Measurements from ENCODE around the gene PRRC1. TPM values are rescaled to one million over a fixed set of nuclear protein-coding genes. Genes with fewer than 3 reads are reported as not detected.
"Not testable (repeated sequence)": the region's sequence is repeated elsewhere in the genome, so short reads cannot be mapped to it uniquely, and the experiment has no call there.

The PRRC1 gene
- total RNA-seq, 1 donor from 2014 or later: 56.9 TPM

- not testable (repeated sequence) for DNase-seq (ENCODE audit: low spot score)
- peaks cover 16% of the 10 kb centered on the region for H3K27me3 Mint-ChIP-seq (ENCODE audit: low read depth)
These were observed 52.0 kb downstream of the PRRC1 start for GRCh38 chr5:127569471-127569870.

DNA sequence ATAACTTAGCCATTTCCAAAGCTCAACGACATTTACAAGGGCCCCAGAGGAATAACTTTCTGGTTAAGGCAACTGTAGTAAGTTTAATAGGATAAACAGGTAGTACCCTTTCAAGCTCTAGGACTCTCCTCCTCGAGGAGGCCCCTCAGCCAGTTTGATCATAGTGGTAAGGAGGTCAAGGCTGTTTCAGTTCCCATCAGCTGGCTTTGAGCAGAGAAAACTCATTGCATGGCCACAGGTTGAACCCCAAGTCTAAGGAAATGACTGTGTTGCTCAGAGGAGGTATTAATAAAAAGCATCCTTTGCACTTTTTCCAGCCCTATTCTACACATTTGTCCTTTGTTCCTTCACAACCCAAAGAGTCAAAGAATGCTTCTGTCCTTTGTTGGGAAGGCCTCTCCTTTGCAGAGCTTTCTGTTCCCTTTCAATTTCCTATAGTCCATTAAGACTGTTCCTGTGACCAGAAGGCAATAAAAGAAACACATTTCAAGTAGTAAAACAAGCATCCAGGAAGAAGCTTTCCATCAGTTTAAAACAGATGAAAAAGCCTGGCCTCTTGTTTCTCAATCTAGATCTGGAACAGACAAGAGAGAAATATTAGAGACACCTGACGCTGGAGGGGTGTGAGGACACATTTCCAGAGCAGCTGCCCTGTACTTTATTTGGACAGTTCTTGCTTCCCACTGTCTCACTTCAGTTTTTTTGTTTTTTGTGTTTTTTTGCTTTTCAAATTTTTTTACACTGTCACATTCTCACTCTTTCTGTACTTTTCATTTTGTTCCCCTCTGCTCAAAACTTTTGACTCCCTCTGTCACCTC, 54.1 kb downstream of the PRRC1 start:
- H3K27me3 Mint-ChIP-seq (ENCODE audit: low read depth): peaks cover 8% of the 10 kb centered on the region
- peaks cover 20% of the 10 kb centered on the region for H3K9me3 Mint-ChIP-seq
- H3K4me3 Mint-ChIP-seq (ENCODE audit: low read depth): no peak overlapping the region
- H3K4me1 Mint-ChIP-seq (ENCODE audit: low read depth): peaks cover 3% of the 10 kb centered on the region
- no peaks in the 10 kb centered on the region for H3K36me3 Mint-ChIP-seq (ENCODE audit: low read depth)
- intact Hi-C loops (cut with micrococcal nuclease): no loop called here
- no peak overlapping the region for H3K27ac Mint-ChIP-seq
- no peak for DNase-seq (ENCODE audit: low spot score)

More at GRCh38 chr5:127569471-127569870, 52.0 kb downstream of the PRRC1 start:
- not testable (repeated sequence) for H3K9me3 Mint-ChIP-seq; H3K4me1 Mint-ChIP-seq (ENCODE audit: low read depth); H3K27ac Mint-ChIP-seq; H3K36me3 Mint-ChIP-seq (ENCODE audit: low read depth); H3K4me3 Mint-ChIP-seq (ENCODE audit: low read depth)
- intact Hi-C loops (cut with micrococcal nuclease): loop anchor here (10.0 kb wide), 2 partner anchors 515 to 1105 kb away; partner anchors contain the start of gene SLC12A2

DNA sequence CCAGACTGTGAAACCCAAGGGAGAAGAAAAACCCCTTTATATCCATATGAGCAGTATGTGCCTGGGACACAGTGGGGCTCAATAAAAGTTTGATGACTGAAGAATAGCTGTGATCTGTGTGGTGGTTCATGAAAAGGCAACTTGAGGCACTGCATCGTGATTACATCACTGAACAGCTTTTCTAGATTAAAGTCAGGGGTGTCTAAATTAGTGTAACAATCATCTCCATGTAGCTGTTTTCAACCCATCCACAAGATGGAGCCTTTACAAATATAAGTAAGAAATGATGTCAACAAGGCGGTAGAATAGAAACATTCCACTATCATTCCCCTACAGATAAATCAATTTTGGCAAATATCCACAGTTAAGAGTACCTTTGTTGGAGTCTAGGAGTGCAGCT, 55.5 kb downstream of the PRRC1 start:
- no peak overlapping the region for H3K4me3 Mint-ChIP-seq (ENCODE audit: low read depth)
- peaks cover 20% of the 10 kb centered on the region for H3K9me3 Mint-ChIP-seq
- no peaks in the 10 kb centered on the region for H3K36me3 Mint-ChIP-seq (ENCODE audit: low read depth)
- H3K4me1 Mint-ChIP-seq (ENCODE audit: low read depth): peaks cover 3% of the 10 kb centered on the region
- no peak overlapping the region for H3K27ac Mint-ChIP-seq
- DNase-seq (ENCODE audit: low spot score): no peak
- intact Hi-C loops (cut with micrococcal nuclease): no loop called here
- H3K27me3 Mint-ChIP-seq (ENCODE audit: low read depth): peaks cover 5% of the 10 kb centered on the region

DNA sequence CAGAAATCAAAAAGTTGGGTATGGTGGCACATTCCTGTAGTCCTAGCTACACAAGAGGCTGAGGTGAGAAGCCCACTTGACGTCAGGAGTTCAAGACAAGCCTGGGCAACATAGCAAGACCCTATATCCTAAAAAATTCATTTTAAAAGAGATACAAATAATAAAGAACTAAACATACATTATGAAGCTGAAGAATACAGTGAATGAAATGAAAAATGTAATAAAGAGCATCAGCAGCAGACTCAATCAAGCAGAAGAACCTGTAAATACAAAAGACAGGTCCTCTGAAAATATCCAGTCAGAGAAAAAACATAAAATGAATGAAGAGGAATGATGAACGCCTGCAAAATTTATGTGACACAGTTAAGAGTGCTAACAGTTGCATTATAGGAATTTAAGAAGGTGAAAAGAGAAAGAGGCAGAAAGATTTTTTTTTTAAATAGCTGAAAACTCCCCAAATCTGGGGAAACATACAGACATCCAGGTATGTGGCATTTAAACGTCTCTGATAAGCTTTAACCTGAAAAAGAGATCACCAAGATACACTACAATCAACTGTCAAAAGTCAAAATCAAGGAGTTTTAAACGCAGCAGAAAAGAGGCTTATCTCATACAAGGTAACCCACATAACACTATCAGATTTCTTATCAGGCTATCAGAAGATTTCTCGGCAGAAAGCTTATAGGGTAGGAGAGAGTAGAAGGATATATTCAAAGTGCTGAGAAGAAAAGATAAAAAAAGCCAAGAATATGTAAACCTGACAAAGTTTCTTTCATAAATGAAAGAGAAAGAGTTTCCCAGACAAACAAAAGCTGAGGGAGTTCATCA, 57.6 kb downstream of the PRRC1 start:
- intact Hi-C loops (cut with micrococcal nuclease): no loop called here

DNA sequence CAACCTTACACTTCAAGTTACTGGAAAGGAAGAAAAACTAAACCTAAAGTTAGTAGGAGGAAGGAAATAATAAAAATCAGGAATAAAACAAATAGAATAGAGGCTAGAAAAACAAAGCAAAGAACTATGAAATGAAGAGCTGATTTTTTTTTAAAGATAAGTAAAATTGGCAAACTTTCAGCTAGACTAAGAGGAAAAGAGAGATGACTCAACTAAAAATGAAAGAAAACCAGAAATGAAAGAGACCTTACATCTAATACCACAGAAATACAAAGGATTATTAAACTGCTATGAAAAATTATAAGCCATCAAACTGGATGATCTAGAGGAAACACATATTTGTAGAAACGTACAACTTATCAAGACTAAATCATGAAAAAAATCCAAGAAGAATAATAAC, 60.0 kb downstream of the PRRC1 start:
- Mint-ChIP-seq H3K4me1 (ENCODE audit: low read depth) (peaks cover 1% of the 10 kb centered on the region), H3K9me3 (peaks cover 20% of the 10 kb centered on the region), H3K27me3 (ENCODE audit: low read depth) (peaks cover 2% of the 10 kb centered on the region), H3K27ac (no peak overlapping the region), H3K4me3 (ENCODE audit: low read depth) (no peak overlapping the region), H3K36me3 (ENCODE audit: low read depth) (no peaks in the 10 kb centered on the region)
- intact Hi-C loops (cut with micrococcal nuclease): no loop called here
- no peak for DNase-seq (ENCODE audit: low spot score)

More for the DNA sequence above, 57.6 kb downstream of the PRRC1 start:
- Mint-ChIP-seq H3K27ac (no peak overlapping the region), H3K36me3 (ENCODE audit: low read depth) (no peaks in the 10 kb centered on the region), H3K9me3 (peaks cover 20% of the 10 kb centered on the region), H3K27me3 (ENCODE audit: low read depth) (peaks cover 2% of the 10 kb centered on the region), H3K4me3 (ENCODE audit: low read depth) (no peak overlapping the region), H3K4me1 (ENCODE audit: low read depth) (peaks cover 1% of the 10 kb centered on the region)
- no peak for DNase-seq (ENCODE audit: low spot score)

DNA sequence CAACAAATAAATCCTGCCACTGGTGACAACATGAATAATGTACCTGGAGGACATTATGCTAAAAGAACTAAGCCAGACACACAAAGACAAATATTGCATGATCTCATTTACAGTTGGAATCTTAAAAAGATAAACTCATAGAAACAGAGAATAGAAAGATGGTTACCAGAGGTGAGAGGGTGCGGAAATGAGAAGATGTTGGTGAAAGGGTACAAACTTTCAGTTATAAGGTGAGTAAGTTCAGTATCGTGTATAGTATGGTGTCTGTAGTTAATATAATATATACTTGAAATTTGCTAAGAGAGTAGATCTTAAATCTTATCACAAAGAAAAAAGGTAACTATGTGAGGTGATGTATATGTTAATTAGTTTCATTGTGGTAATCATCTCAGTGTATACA, 63.3 kb downstream of the PRRC1 start:
- H3K27ac Mint-ChIP-seq: no peak overlapping the region
- H3K4me1 Mint-ChIP-seq (ENCODE audit: low read depth): no peaks in the 10 kb centered on the region
- no peaks in the 10 kb centered on the region for H3K9me3 Mint-ChIP-seq
- H3K4me3 Mint-ChIP-seq (ENCODE audit: low read depth): no peak overlapping the region
- H3K36me3 Mint-ChIP-seq (ENCODE audit: low read depth): no peaks in the 10 kb centered on the region
- peaks cover 6% of the 10 kb centered on the region for H3K27me3 Mint-ChIP-seq (ENCODE audit: low read depth)
- DNase-seq (ENCODE audit: low spot score): no peak
- intact Hi-C loops (cut with micrococcal nuclease): no loop called here

- no peak overlapping the region for H3K4me3 Mint-ChIP-seq (ENCODE audit: low read depth)
- H3K36me3 Mint-ChIP-seq (ENCODE audit: low read depth): no peaks in the 10 kb centered on the region
- H3K4me1 Mint-ChIP-seq (ENCODE audit: low read depth): no peaks in the 10 kb centered on the region
- peaks cover 6% of the 10 kb centered on the region for H3K27me3 Mint-ChIP-seq (ENCODE audit: low read depth)
- H3K9me3 Mint-ChIP-seq: no peaks in the 10 kb centered on the region
- intact Hi-C loops (cut with micrococcal nuclease): no loop called here
- H3K27ac Mint-ChIP-seq: no peak overlapping the region
- no peak for DNase-seq (ENCODE audit: low spot score)
These were observed 64.0 kb downstream of the PRRC1 start for GRCh38 chr5:127581450-127581849.

DNA sequence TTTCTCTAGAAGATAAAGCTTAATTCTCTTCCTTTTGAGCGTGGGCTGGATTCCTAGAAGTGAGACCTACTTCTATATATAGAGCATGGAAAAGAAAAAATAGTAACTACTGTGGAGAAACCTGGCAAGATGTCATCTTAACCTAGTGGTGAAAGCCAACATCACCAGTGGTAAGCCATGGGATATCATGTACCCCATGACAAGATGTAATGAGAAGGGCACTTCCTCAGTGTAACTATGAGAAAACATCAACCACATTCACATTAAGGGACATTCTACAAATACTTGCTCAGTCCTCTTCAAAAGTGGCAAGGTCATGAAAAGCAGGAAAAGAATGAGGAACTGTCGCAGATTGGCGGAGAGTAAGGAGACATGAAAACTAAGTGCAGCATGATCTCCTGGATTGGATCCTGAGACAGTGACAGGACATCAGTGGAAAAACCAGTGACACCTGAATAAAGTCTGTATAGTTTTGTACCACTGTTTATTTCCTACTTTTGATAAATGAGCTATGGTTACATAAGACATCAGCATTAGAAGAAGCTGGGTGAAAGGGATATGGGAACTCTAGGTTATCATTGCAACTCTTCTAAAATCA, 65.4 kb downstream of the PRRC1 start:
- Mint-ChIP-seq H3K4me1 (ENCODE audit: low read depth) (no peaks in the 10 kb centered on the region), H3K27ac (no peak overlapping the region), H3K27me3 (ENCODE audit: low read depth) (peaks cover 6% of the 10 kb centered on the region), H3K36me3 (ENCODE audit: low read depth) (no peaks in the 10 kb centered on the region), H3K4me3 (ENCODE audit: low read depth) (no peak overlapping the region), H3K9me3 (no peaks in the 10 kb centered on the region)
- DNase-seq (ENCODE audit: low spot score): no peak
- intact Hi-C loops (cut with micrococcal nuclease): no loop called here

DNA sequence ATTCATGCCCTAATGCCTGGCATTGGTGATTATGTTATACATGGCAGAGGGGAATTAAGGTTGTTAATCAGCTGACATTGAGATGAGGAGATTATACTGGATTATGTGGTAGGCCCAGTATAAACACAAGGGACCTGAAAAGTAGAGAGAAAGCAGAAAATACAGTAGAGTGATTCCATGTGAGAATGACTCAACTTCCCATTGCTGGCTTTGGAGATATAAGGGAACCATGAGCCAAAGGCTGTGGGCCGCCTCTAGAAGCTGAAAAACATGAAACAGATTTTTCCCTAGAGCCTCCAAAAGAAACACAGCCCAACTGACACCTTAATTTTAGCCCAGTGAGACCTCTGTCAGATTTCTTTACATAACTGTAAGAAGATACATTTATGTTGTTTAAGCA, 66.4 kb downstream of the PRRC1 start:
- H3K36me3 Mint-ChIP-seq (ENCODE audit: low read depth): no peaks in the 10 kb centered on the region
- H3K27me3 Mint-ChIP-seq (ENCODE audit: low read depth): peaks cover 6% of the 10 kb centered on the region
- H3K27ac Mint-ChIP-seq: no peak overlapping the region
- H3K4me3 Mint-ChIP-seq (ENCODE audit: low read depth): no peak overlapping the region
- H3K9me3 Mint-ChIP-seq: no peaks in the 10 kb centered on the region
- no peaks in the 10 kb centered on the region for H3K4me1 Mint-ChIP-seq (ENCODE audit: low read depth)
- no peak for DNase-seq (ENCODE audit: low spot score)
- intact Hi-C loops (cut with micrococcal nuclease): no loop called here

- no peak for DNase-seq (ENCODE audit: low spot score)
- H3K4me1 Mint-ChIP-seq (ENCODE audit: low read depth): no peaks in the 10 kb centered on the region
- H3K36me3 Mint-ChIP-seq (ENCODE audit: low read depth): no peaks in the 10 kb centered on the region
- no peak overlapping the region for H3K27ac Mint-ChIP-seq
- no peak overlapping the region for H3K4me3 Mint-ChIP-seq (ENCODE audit: low read depth)
- peaks cover 8% of the 10 kb centered on the region for H3K27me3 Mint-ChIP-seq (ENCODE audit: low read depth)
- no peaks in the 10 kb centered on the region for H3K9me3 Mint-ChIP-seq
- intact Hi-C loops (cut with micrococcal nuclease): no loop called here
These were observed 68.2 kb downstream of the PRRC1 start for GRCh38 chr5:127585661-127586060.

DNA sequence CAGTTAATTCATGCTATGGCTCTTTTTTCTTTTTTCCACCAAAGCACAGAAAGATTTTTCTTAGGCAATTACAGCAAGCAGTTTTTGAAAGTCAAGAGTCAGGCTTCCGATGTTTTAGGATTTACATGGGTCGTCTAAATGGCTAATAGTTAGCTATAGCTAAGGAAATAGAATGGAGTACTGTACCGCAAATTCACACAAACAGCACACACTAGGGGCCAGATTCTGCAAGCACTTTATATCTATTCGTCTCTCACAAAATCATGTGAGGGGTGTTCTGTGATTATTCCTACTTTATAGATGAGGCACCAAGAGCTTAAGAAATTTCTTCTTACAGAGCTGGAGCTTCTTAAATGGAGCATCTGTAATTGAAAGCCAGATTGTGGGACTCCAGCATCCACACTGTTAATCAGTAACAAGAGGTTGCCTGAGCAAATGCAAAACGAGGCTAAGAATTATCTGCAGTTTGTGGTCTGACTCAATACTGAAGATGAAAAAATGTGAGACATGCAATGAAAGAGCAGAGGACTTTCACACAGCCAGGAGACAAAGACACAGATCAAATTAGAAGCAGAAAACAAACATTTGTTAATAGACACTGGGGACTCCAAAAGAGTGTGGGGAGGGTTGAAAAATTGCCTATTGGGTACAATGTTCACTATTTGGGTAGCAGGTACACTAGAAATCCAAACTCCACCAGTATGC, 68.8 kb downstream of the PRRC1 start:
- no peak overlapping the region for H3K4me3 Mint-ChIP-seq (ENCODE audit: low read depth)
- no peaks in the 10 kb centered on the region for H3K9me3 Mint-ChIP-seq
- H3K4me1 Mint-ChIP-seq (ENCODE audit: low read depth): no peaks in the 10 kb centered on the region
- intact Hi-C loops (cut with micrococcal nuclease): no loop called here
- no peak for DNase-seq (ENCODE audit: low spot score)
- H3K27me3 Mint-ChIP-seq (ENCODE audit: low read depth): peaks cover 8% of the 10 kb centered on the region
- no peaks in the 10 kb centered on the region for H3K36me3 Mint-ChIP-seq (ENCODE audit: low read depth)
- H3K27ac Mint-ChIP-seq: no peak overlapping the region

- no peaks in the 10 kb centered on the region for H3K36me3 Mint-ChIP-seq (ENCODE audit: low read depth)
- peaks cover 8% of the 10 kb centered on the region for H3K27me3 Mint-ChIP-seq (ENCODE audit: low read depth)
- H3K4me3 Mint-ChIP-seq (ENCODE audit: low read depth): no peak overlapping the region
- H3K27ac Mint-ChIP-seq: no peak overlapping the region
- intact Hi-C loops (cut with micrococcal nuclease): no loop called here
- H3K9me3 Mint-ChIP-seq: no peaks in the 10 kb centered on the region
- no peak for DNase-seq (ENCODE audit: low spot score)
- no peaks in the 10 kb centered on the region for H3K4me1 Mint-ChIP-seq (ENCODE audit: low read depth)
These were observed 69.4 kb downstream of the PRRC1 start for GRCh38 chr5:127586811-127587210.
